DMS114 treated with DMSO at 0.1 percent for 48 hours (cell line): ENCODE measurements around the gene WDR88.
"Not testable (repeated sequence)": the region's sequence is repeated elsewhere in the genome, so short reads cannot be mapped to it uniquely, and the experiment has no call there.

Source experiments
- DNase-seq: peaks from one replicate; lab custom pipeline; 2025; ENCODE audit not compliant: unreplicated experiment; lab: John Stamatoyannopoulos, UW

The WDR88 gene

GRCh38 chr19:33126712-33127111, 5.2 kb upstream of the WDR88 start:
- not testable (repeated sequence) for DNase-seq

DNA sequence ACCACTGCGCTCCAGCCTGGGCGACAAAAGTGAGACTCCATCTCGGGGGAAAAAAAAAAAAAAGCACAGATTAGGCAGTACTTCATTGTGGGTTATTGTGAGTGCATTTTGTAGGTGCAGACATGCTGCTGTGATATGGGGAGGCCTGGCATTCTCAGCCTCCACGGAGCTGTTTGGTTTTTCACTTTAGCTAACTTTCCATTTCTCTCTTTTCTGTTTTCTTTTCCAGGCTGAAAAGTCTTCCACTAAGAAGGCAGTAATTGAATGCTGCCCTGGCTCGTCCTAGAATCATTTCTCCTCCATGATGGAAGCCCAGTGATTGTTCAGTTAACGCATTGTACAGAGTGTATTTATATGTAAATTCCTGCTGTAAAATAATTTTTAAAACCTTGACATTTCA, 2.0 kb upstream of the WDR88 start:
- DNase-seq, result no peak

- DNase-seq, result no peak
Measured at GRCh38 chr19:33130433-33130832, 1.5 kb upstream of the WDR88 start.

- DNase-seq, result no peak
Measured at GRCh38 chr19:33132425-33132824, 511 bp downstream of the WDR88 start.

DNA sequence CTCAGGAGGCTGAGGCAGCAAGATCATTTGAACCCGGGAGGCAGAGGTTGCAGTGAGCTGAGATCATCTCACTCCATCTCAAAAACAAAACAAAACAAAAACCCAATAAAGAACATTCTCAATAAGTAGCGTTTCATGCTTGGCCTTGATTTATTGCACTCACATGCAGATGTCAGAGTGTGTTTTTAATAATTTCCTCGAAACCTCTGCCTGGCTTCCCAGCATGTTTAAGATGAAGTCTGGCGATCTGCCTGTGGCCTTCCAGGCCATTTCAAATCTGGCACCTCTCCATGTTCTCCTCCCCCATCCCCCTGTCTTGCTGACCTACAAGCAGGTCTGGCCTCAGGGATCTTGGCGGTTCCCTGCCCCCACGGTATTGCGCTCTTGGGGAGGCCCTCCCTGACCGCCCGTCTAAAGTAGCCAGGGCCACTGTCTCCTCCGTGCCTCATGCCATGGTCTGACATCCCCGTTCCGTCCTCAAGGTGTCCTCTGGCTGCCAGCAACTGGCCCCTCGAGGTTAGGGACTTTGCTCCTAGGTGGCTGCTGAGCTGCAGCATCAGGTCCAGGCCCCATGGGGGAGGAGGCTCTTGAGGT, 1.6 kb downstream of the WDR88 start:
- no peak for DNase-seq

DNA sequence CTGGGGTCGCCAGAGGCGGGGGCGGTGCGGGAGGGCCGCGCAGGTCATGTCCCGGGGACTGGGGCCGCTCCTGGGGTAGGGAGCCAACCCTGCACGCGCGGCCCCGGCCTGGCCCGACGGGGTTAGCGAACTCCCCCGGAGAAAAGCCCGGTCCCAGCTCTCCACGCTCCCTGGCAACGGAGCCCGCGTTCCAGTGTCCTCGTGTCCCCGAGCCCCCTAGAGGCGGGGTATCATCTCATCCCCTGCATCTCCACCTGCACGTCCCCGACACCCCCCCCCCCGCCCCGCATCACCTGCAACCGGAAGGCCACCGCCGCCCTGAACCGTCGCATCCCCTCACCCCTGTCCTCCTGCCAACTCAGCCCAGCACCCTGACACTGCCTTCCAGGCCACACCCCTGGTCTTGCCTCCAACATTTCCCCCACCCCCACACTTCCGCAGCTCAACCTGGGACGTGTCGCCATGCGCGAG, 2.7 kb downstream of the WDR88 start:
- no peak for DNase-seq

GRCh38 chr19:33139165-33139564, 7.3 kb downstream of the WDR88 start:
- DNase-seq, result no peak

DNA sequence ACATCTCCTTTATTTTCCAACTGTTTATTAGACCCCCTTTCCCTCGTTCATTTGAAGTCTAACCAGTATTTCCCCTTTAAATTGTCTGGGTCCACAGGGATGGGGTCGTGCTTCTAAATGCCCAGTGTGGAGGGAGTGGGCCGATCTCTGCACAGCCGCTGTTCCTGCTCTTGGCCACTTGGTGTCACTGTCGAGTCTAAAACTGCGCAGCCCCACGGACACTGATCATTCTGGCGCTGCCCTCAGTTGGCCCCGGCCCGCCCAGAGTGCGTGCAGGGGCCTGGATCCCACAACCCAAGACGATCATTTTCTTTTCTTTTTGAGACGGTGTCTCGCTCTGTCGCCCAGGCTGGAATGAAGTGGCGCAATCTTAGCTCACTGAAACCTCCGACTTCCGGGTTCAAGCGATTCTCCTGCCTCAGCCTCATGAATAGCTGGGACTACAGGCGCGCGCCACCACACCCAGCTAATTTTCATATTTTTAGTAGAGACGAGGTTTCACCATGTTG, 12.0 kb downstream of the WDR88 start:
- peak; percentile 78 for DNase-seq

GRCh38 chr19:33146209-33146608, 14.3 kb downstream of the WDR88 start:
- no peak for DNase-seq

DNA sequence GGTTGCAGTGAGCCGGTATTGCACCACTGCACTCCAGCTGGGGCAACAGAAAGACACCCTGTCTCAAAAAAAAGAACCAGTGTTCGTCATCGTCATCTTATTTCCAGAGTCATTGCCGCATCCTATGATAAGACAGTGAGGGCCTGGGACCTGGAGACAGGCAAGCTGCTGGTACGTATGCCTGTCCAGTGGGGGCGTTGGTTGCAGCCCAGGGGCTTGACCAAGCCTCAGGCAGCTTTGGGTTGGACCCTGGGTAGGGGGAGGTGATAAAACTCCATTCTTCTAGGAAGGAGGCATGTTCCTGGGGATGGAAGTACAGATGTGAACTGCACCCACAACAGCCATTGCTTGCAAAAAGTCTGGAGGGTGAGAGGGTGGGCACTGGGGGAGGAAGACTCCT, 15.6 kb downstream of the WDR88 start:
- DNase-seq, result no peak

GRCh38 chr19:33150852-33151518, 19.1 kb downstream of the WDR88 start:
- no peak for DNase-seq

GRCh38 chr19:33152176-33152575, 20.3 kb downstream of the WDR88 start:
- DNase-seq, result no peak

DNA sequence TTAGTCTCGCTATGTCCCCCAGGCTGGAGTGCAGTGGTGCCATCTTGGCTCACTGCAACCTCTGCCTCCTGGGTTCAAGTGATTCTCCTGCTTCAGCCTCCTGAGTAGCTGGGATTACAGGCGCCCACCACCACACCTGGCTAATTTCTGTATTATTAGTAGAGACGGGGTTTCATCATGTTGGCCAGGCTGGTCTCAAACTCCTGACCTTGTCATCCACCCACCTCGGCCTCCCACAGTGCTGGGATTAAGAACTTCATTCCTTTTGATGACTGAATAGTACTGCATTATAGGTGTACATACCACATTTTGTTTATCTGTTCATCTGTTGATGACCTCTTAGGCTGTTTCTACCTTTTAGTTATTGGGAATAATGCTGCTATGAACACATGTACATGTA, 20.7 kb downstream of the WDR88 start:
- not testable (repeated sequence) for DNase-seq

DNA sequence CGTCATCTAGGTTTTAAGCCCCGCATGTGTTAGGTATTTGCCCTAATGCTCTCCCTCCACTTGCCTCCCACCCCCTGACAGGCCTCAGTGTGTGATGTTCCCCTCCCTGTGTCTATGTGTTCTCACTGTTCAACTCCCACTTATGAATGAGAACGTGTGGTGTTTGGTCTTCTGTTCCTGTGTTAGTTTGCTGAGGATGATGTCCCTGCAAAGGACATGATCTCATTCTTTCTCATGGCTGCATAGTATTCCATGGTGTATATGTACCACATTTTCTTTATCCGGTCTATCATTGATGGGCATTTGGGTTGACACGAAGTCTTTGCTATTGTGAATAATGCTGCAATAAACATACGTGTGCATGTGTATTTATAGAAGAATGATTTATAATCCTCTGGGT, 22.4 kb downstream of the WDR88 start:
- DNase-seq, result not testable (repeated sequence)

- no peak for DNase-seq
Measured at GRCh38 chr19:33156334-33156733, 24.4 kb downstream of the WDR88 start.

GRCh38 chr19:33157906-33158305, 26.0 kb downstream of the WDR88 start:
- DNase-seq, result no peak

GRCh38 chr19:33158365-33158764, 26.5 kb downstream of the WDR88 start:
- no peak for DNase-seq

GRCh38 chr19:33159149-33159548, 27.2 kb downstream of the WDR88 start:
- DNase-seq, result no peak

GRCh38 chr19:33159893-33160292, 28.0 kb downstream of the WDR88 start:
- no peak for DNase-seq

- no peak for DNase-seq
Measured at GRCh38 chr19:33161201-33161600, 29.3 kb downstream of the WDR88 start.

DNA sequence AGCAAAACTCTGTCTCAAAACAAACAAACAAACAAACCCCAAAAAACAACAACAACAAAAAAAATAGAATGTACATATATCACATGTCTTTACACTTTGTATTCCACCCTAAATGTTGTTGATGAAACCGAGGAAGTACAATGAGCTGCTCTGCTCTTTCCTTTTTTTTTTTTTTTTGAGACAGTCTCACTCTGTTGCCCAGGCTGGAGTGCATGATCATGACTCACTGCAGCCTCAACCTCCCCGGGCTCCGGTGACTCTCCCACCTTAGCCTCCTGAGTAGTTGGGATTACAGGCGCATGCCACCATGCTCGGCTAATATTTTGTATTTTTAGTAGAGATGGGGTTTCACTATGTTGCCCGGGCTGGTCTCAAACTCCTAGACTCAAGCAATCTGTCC, 31.6 kb downstream of the WDR88 start:
- DNase-seq, result no peak

GRCh38 chr19:33166037-33166436, 34.1 kb downstream of the WDR88 start:
- not testable (repeated sequence) for DNase-seq

DNA sequence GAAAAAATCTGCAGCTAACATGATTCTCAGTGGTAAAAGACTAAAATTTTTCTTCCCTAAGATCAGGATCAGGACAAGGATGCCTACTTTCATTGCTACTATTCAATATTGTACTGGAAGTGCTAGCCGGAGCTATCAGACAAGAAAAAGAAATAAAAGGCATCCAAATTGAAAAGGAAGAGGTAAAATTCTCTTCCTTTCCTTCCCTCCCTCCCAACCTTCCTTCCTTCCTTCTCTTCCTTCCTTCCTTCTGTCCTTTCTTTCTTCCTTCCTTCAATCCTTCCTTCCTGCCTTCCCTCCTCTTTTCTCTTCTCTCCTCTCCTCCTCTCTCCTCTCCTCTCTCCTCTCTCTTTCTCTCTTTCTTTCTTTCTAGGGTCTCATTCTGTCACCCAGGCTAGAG, 35.5 kb downstream of the WDR88 start:
- DNase-seq, result no peak
